ENCODE measurements around the gene LRMDA.

Gene LRMDA

DNA sequence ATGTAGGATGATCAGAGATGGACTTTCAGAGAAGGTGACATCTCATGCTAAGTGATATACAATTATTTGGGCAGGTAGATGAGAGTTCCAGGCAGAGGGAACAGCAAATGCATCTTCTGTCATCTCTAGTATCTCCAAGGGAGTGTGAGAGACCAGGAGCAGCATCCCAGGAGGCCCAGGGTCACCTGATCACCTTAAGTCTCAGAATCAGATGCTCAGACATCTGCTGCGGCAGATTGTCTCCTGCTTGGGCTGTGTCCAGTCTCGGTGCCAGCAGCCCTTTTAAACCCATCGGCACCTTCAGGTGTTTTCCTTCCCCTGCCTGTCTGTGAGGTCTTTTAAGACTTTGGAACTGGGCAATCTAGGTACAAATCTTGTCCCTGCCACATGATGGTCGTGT is 690.6 kb downstream of the LRMDA start:
- H3K9me3 ChIP-seq (ENCODE audit: control insufficient read depth, insufficient read depth, low read length): no peaks in the 10 kb centered on the region
- no peaks in the 10 kb centered on the region for H3K27me3 ChIP-seq (ENCODE audit: control insufficient read depth, insufficient read depth, low read length)
- H3K4me3 ChIP-seq (ENCODE audit: low read depth, low read length): no peak overlapping the region
- H3K36me3 ChIP-seq (ENCODE audit: control insufficient read depth, insufficient read depth, low read length): no peaks in the 10 kb centered on the region
- H3K27ac ChIP-seq (ENCODE audit: low read depth, low read length): no peak overlapping the region
- H3K4me1 ChIP-seq (ENCODE audit: control insufficient read depth, insufficient read depth, low read length): 0 out of 2 replicates have a peak, but pooled peaks cover 12% of the 10 kb centered on the region
- H3K9ac ChIP-seq (ENCODE audit: low read depth, low read length): no peak overlapping the region

DNA sequence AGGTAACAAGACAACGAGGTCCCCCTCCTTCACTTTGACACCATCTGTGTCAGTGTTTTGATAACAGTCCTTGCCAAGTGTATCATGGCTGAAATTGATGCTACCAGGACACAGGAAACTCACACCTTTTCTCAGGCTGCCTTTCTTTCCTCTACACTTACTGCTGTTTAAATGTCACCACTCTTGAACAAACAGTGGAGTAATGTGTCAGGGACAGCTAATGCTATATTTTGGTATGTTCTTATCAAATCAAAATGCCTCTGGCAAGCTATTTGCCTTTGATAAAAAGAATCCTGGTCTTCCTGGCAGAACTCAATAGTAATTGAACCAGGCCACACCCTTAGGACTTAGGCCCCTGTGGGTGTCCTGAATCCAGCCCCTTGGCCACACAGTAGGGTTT is 692.9 kb downstream of the LRMDA start:
- no peaks in the 10 kb centered on the region for H3K36me3 ChIP-seq (ENCODE audit: control insufficient read depth, insufficient read depth, low read length)
- no peak overlapping the region for H3K9ac ChIP-seq (ENCODE audit: low read depth, low read length)
- H3K27me3 ChIP-seq (ENCODE audit: control insufficient read depth, insufficient read depth, low read length): no peaks in the 10 kb centered on the region
- no peak overlapping the region for H3K27ac ChIP-seq (ENCODE audit: low read depth, low read length)
- H3K4me3 ChIP-seq (ENCODE audit: low read depth, low read length): no peak overlapping the region
- H3K9me3 ChIP-seq (ENCODE audit: control insufficient read depth, insufficient read depth, low read length): no peaks in the 10 kb centered on the region
- 0 out of 2 replicates have a peak, but pooled peaks cover 12% of the 10 kb centered on the region for H3K4me1 ChIP-seq (ENCODE audit: control insufficient read depth, insufficient read depth, low read length)

DNA sequence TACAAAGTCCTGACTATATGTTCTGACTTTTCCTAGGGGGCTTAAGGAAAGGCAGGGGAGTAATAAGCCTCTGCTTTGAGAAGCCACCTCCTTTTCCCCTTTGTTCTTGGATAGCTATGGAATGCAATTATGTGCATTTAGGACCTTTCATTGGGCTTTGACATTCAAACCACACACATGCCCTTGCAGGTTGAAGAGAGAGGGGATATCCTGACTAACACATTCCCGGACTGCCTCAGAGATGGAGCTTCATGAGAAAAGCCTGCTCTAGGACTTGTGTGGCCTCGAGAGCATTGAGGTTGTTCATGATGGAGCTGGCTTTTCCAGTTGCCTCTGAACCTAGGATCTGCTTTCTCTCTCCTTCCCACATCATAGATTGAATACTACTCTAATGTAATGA is 694.5 kb downstream of the LRMDA start:
- H3K4me1 ChIP-seq (ENCODE audit: control insufficient read depth, insufficient read depth, low read length): 0 out of 2 replicates have a peak, but pooled peaks cover 12% of the 10 kb centered on the region
- no peak overlapping the region for H3K4me3 ChIP-seq (ENCODE audit: low read depth, low read length)
- H3K27ac ChIP-seq (ENCODE audit: low read depth, low read length): no peak overlapping the region
- no peak overlapping the region for H3K9ac ChIP-seq (ENCODE audit: low read depth, low read length)
- no peaks in the 10 kb centered on the region for H3K9me3 ChIP-seq (ENCODE audit: control insufficient read depth, insufficient read depth, low read length)
- no peaks in the 10 kb centered on the region for H3K27me3 ChIP-seq (ENCODE audit: control insufficient read depth, insufficient read depth, low read length)
- H3K36me3 ChIP-seq (ENCODE audit: control insufficient read depth, insufficient read depth, low read length): no peaks in the 10 kb centered on the region

DNA sequence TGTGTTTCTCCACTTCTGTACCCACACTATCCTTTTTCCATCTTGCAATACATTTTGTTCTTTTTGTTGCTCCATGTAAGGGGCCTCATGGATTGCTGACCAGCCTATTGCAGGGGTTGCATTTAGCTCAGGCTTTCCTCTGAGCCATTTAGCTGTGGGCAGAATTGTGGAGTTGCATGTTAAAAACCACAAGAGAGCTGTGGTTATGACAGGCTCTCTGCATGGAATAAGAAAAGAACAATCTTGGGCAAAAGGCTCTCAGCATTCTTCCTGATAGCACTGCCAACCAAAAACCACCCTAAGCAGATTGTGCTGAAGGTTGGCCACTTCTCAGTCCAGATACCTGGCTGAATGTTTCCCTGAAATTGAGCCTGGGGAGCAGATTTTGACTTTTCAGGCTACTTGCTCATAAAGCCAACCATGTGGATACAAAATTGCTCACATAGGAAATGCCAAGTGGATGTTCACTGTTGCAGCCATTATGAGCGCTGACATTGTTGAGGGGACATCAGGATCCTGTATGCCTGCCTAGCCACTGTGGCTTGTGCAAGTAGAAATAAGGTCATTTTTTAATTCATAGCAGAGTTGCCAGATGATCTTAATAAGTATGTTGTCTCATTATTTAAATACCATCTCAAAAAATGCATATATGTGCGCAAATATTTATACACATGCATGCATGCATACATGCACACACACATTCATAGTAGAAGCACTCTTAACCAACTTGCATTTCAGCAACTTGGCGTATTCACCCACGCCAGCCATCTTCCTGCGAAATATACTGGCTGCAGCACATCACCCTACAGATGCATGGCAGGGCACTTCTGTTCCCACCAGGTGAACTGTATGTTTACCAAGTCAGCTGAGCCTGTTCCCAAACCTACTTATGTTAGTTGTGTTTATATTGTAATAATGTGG is 695.4 kb downstream of the LRMDA start:
- H3K27ac ChIP-seq (ENCODE audit: low read depth, low read length): no peak overlapping the region

DNA sequence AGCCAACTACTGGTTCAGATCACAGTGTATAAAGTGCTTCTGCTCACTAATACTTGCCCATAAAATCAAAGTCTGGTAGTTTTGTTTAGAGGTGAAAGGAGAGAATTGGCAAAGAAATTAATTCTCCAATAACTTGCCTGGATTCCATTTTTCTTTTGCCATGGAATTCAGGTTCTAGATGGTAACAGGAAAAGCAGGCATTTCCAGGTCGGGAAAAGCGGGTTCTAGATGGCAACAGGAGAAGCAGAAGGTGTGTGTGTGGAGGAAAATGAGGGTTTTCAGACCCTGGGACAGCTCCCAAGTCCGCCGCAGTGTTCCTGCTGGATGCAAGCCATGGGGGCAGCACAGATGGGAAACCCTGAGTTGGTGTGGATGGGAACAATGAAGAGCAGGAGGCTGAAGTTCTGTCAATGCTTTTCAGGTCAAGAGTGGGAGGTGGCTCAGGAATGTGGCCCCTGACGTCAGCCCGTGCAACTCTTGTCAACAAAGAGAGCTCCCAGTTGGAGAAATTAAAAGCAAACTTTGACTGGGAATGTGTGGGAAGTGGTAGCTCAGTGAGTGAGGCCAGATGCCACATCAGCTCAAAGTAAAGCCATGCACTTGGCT is 696.7 kb downstream of the LRMDA start:
- Histone ChIP-seq H3K27ac (ENCODE audit: low read depth, low read length) (no peak overlapping the region), H3K4me3 (ENCODE audit: low read depth, low read length) (no peak overlapping the region), H3K36me3 (ENCODE audit: control insufficient read depth, insufficient read depth, low read length) (no peaks in the 10 kb centered on the region), H3K4me1 (ENCODE audit: control insufficient read depth, insufficient read depth, low read length) (0 out of 2 replicates have a peak, but pooled peaks cover 12% of the 10 kb centered on the region), H3K27me3 (ENCODE audit: control insufficient read depth, insufficient read depth, low read length) (no peaks in the 10 kb centered on the region), H3K9ac (ENCODE audit: low read depth, low read length) (no peak overlapping the region), H3K9me3 (ENCODE audit: control insufficient read depth, insufficient read depth, low read length) (no peaks in the 10 kb centered on the region)

More for the DNA sequence above, 695.4 kb downstream of the LRMDA start:
- Histone ChIP-seq H3K36me3 (ENCODE audit: control insufficient read depth, insufficient read depth, low read length) (no peaks in the 10 kb centered on the region), H3K9ac (ENCODE audit: low read depth, low read length) (no peak overlapping the region), H3K9me3 (ENCODE audit: control insufficient read depth, insufficient read depth, low read length) (no peaks in the 10 kb centered on the region), H3K4me3 (ENCODE audit: low read depth, low read length) (no peak overlapping the region), H3K27me3 (ENCODE audit: control insufficient read depth, insufficient read depth, low read length) (no peaks in the 10 kb centered on the region), H3K4me1 (ENCODE audit: control insufficient read depth, insufficient read depth, low read length) (0 out of 2 replicates have a peak, but pooled peaks cover 12% of the 10 kb centered on the region)

DNA sequence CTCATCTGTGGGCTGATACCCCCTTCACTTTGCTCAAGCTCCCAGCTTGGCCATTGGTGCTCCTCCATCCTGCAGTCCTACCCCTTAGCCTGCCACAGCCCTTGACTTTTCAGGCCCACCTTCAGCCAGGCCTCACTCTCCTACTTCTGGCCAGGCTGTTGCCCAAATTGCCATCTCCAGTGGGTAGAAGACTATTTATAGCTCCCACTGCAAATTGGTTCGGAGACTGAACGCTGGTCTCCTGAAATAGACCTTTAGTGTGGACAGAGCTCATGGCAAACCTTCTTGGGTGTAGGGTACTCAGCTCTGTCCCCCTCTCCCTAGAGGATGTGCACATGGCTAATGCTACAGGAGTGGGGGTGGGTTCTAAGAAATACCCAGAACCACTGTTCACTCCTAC is 697.8 kb downstream of the LRMDA start:
- Histone ChIP-seq H3K36me3 (ENCODE audit: control insufficient read depth, insufficient read depth, low read length) (no peaks in the 10 kb centered on the region), H3K4me1 (ENCODE audit: control insufficient read depth, insufficient read depth, low read length) (0 out of 2 replicates have a peak, but pooled peaks cover 12% of the 10 kb centered on the region), H3K4me3 (ENCODE audit: low read depth, low read length) (no peak overlapping the region), H3K9ac (ENCODE audit: low read depth, low read length) (no peak overlapping the region), H3K9me3 (ENCODE audit: control insufficient read depth, insufficient read depth, low read length) (no peaks in the 10 kb centered on the region), H3K27ac (ENCODE audit: low read depth, low read length) (no peak overlapping the region), H3K27me3 (ENCODE audit: control insufficient read depth, insufficient read depth, low read length) (no peaks in the 10 kb centered on the region)

DNA sequence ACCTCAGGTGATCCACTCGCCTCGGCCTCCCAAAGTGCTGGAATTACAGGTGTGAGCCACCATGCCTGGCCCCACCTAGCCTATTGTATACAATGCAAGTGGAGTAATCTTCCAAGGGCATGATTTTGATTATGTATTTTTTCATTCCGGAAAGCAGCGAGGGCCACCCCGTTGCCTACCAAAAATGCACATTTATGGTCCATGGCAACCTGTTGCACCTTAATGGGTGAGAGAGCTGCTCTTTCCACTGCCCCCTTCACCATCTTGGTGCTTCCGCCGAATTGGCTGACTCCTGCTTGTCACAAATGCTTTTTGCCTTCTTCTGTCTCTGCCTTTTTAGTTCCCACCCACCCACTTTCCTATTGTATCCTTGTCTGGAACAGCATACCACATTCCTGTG is 699.5 kb downstream of the LRMDA start:
- Histone ChIP-seq H3K27me3 (ENCODE audit: control insufficient read depth, insufficient read depth, low read length) (no peaks in the 10 kb centered on the region), H3K36me3 (ENCODE audit: control insufficient read depth, insufficient read depth, low read length) (no peaks in the 10 kb centered on the region), H3K4me1 (ENCODE audit: control insufficient read depth, insufficient read depth, low read length) (0 out of 2 replicates have a peak, but pooled peaks cover 8% of the 10 kb centered on the region), H3K9me3 (ENCODE audit: control insufficient read depth, insufficient read depth, low read length) (no peaks in the 10 kb centered on the region), H3K9ac (ENCODE audit: low read depth, low read length) (no peak overlapping the region), H3K27ac (ENCODE audit: low read depth, low read length) (no peak overlapping the region), H3K4me3 (ENCODE audit: low read depth, low read length) (no peak overlapping the region)

DNA sequence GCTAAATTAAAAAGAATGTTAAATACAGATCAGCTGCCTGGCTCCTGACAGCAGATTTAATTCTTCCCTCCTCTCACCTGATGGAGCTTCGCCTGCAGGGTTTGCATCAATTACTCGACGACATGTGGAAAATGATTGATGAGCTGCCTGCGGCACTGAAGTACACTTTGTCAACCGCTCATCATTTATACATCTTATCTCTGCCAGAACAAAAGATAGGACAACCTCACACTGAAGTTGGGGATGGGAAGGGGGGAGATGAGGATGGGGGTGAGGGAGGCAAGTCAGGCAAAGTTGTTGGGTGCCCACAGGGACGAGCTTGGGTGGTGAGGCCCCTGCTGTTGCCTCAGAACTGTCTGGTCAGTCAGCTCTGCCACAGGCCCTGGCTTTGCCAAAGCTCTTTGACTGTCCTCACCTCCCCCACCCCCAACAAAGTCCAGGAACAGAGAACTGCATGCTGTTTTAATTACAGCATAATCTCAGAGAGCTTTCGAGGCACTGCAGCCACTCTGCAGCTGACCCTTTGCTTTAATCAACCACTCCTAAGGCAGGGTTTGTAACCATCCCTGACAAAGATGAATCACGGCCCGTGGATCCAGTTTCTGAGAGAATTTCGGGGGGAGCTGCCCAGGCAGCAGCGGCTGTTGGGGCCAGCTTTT is 702.3 kb downstream of the LRMDA start:
- H3K9me3 ChIP-seq (ENCODE audit: control insufficient read depth, insufficient read depth, low read length): no peaks in the 10 kb centered on the region
- H3K4me1 ChIP-seq (ENCODE audit: control insufficient read depth, insufficient read depth, low read length): no peaks in the 10 kb centered on the region
- no peak overlapping the region for H3K4me3 ChIP-seq (ENCODE audit: low read depth, low read length)
- no peaks in the 10 kb centered on the region for H3K36me3 ChIP-seq (ENCODE audit: control insufficient read depth, insufficient read depth, low read length)
- H3K27me3 ChIP-seq (ENCODE audit: control insufficient read depth, insufficient read depth, low read length): no peaks in the 10 kb centered on the region
- H3K9ac ChIP-seq (ENCODE audit: low read depth, low read length): no peak overlapping the region
- H3K27ac ChIP-seq (ENCODE audit: low read depth, low read length): no peak overlapping the region

DNA sequence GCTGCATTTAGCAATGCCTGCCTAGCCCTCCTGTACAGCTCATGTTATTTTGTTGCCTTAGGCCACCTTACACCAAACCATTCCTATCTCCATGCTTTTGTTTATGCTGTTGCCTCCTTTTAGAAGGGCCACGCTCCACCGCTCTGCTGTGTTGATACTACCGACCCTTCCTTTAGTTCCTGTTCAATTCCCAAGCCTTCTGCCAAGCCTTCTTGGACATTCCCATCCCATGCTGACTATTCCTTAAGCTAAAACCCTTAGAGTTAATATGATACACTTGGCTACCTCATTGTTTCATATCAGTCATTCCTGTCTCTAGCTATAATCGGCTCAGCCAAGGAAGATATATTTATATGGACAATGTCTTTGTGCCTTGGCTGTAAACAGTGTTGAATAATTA is 705.5 kb downstream of the LRMDA start:
- no peak overlapping the region for H3K9ac ChIP-seq (ENCODE audit: low read depth, low read length)
- no peak overlapping the region for H3K27ac ChIP-seq (ENCODE audit: low read depth, low read length)

DNA sequence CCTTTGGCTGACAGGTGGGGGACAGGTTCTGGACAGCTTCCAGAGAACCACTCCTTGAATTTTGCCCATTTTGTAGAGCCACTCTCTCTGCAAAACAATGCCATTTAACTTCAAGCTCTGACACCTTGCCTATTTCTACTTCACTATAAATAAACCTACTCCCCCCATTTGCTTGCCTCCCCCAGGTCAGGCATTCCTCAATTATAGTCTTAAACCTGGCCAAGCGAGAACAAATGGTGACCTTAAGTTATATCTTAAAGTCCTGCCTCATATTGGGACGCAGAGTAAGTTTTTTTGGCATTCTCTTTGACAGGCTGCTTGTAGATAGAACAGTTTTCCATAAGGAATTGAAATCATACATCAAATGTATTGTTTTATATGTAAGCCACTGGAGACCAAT is 706.9 kb downstream of the LRMDA start:
- Histone ChIP-seq H3K36me3 (ENCODE audit: control insufficient read depth, insufficient read depth, low read length) (no peaks in the 10 kb centered on the region), H3K27ac (ENCODE audit: low read depth, low read length) (no peak overlapping the region), H3K4me3 (ENCODE audit: low read depth, low read length) (no peak overlapping the region), H3K4me1 (ENCODE audit: control insufficient read depth, insufficient read depth, low read length) (no peaks in the 10 kb centered on the region), H3K9ac (ENCODE audit: low read depth, low read length) (no peak overlapping the region), H3K9me3 (ENCODE audit: control insufficient read depth, insufficient read depth, low read length) (no peaks in the 10 kb centered on the region), H3K27me3 (ENCODE audit: control insufficient read depth, insufficient read depth, low read length) (no peaks in the 10 kb centered on the region; the same call in 1 of the 2 replicates)

More for the DNA sequence above, 705.5 kb downstream of the LRMDA start:
- no peaks in the 10 kb centered on the region for H3K36me3 ChIP-seq (ENCODE audit: control insufficient read depth, insufficient read depth, low read length)
- no peaks in the 10 kb centered on the region; the same call in 1 of the 2 replicates for H3K27me3 ChIP-seq (ENCODE audit: control insufficient read depth, insufficient read depth, low read length)
- no peaks in the 10 kb centered on the region for H3K4me1 ChIP-seq (ENCODE audit: control insufficient read depth, insufficient read depth, low read length)
- no peaks in the 10 kb centered on the region for H3K9me3 ChIP-seq (ENCODE audit: control insufficient read depth, insufficient read depth, low read length)
- H3K4me3 ChIP-seq (ENCODE audit: low read depth, low read length): no peak overlapping the region

Data from HUES48 (cell line).